Esophagus muscularis mucosa (tissue), 4 donors: ENCODE data around the gene ZSWIM1. TPM values are rescaled to one million over a fixed set of nuclear protein-coding genes. Genes with fewer than 3 reads are reported as not detected.

Source experiments
- DNase-seq: peaks from one replicate; pipeline ENCODE4 v3.0.0-alpha.2; 2017; ENCODE audit errors: extremely low spot score
- H3K27ac ChIP-seq, 4 donors: fragments of 200-600 bp; sonication (generic); replicated peaks in 1 of 4; 1 replicate in 3 of 4; 2 replicates in 1 of 4; pipeline ENCODE4 v1.5.1; 2016 to 2019; ENCODE audit warnings: mild to moderate bottlenecking in 1 of 4
- H3K27me3 ChIP-seq, 4 donors: fragments of 200-600 bp; sonication (generic); one replicate each; pipeline versions ENCODE4 v1.5.1 to v1.6.0; 2016 to 2019
- H3K36me3 ChIP-seq, 4 donors: fragments of 200-600 bp; sonication (generic); one replicate each; pipeline ENCODE4 v1.5.1; 2016 to 2019
- H3K4me1 ChIP-seq, 4 donors: fragments of 200-600 bp; sonication (generic); one replicate each; pipeline ENCODE4 v1.5.1; 2016 to 2019
- H3K4me3 ChIP-seq, 4 donors: fragments of 200-600 bp; sonication (generic); 1 replicate in 2 of 4; 2 replicates in 2 of 4; pipeline ENCODE4 v1.5.1; 2016 to 2019; ENCODE audit warnings: mild to moderate bottlenecking in 4 of 4, moderate library complexity in 1 of 4
- H3K9me3 ChIP-seq, 4 donors: fragments of 200-600 bp; sonication (generic); 1 replicate in 3 of 4; 2 replicates in 1 of 4; pipeline ENCODE4 v1.5.1; 2016 to 2019
- EP300 ChIP-seq: sonication (generic); formaldehyde crosslinking; IDR thresholded peaks from one replicate; pipeline ENCODE4 v1.6.1; 2017; ENCODE audit warnings: antibody characterized with exemption
- POLR2A ChIP-seq: fragments of 450-650 bp; IDR thresholded peaks from one replicate; pipeline ENCODE4 v1.6.1; 2017; ENCODE audit warnings: antibody characterized with exemption, moderate library complexity, mild to moderate bottlenecking, low read depth
- POLR2AphosphoS5 ChIP-seq, 2 donors: sonication (generic); formaldehyde crosslinking; IDR thresholded peaks; one replicate each; pipeline ENCODE4 v1.6.1; 2017; ENCODE audit warnings: antibody characterized with exemption in 2 of 2
- WGBS: methylation state at CpG from one replicate; pipeline ENCODE4 v1.1.5; 2018; 5-methylcytosine and 5-hydroxymethylcytosine counted together
- intact Hi-C: fragments of 100-400 bp; cut with DNase I; formaldehyde crosslinking; loops from one replicate; pipeline ENCODE4 v1.15.1; 2023
- total RNA-seq, 4 donors: library from RNA; depleted of rRNA; stranded (reverse); fragments of >200 nt; gene quantifications; one replicate each; pipeline versions ENCODE4 v1.1.0 to v1.2.1, GENCODE V29; 2016
- TF ChIP-seq, protein P1 (sequence below), 3 experiments: fragments of 200-600 bp in 2 of 3; fragments of 450-650 bp in 1 of 3; sonication (generic) in 2 of 3; IDR thresholded peaks; one replicate each; pipeline ENCODE4 v1.5.1; 2017 to 2019; ENCODE audit warnings: antibody characterized with exemption in 3 of 3, mild to moderate bottlenecking in 2 of 3, moderate library complexity in 1 of 3

ZSWIM1 gene
- total RNA-seq, 4 donors from 2014 or later, result 7.1 to 13.5 (median 9.2) TPM

DNA sequence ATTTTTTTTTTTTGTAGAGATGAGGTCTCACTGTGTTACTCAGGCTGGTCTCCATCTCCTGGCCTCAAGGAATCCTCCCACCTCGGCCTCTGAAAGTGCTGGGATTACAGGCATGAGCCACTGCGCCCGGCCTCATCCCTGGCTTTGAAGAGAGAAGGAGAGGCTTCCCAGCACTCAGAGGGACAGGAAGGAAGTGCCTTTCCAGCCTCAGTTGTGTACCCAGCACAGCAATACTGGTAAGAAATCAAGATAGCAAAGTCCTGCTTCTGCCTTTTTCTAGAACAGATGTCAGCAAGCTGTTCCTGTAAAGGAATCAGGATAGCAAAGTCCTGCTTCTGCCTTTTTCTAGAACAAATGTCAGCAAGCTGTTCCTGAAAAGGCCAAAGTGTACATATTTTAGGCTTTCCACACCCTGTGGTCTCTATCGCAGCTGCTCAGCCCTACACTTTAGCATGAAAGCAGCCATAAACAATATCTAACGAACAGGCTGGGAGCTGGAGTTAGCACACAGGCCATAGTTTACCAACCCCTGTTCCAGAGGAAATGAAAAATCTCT is 37.2 kb downstream of the ZSWIM1 start:
- peaks cover 28 to 47% (median 33%) of the 10 kb centered on the region in 4 donors for H3K4me1 ChIP-seq
- intact Hi-C loops, result no loop called here
- no peak for DNase-seq
- peaks cover 0 to 1% (median under 1%) of the 10 kb centered on the region in 4 donors for H3K27me3 ChIP-seq
- no peaks in the 10 kb centered on the region for H3K9me3 ChIP-seq
- WGBS, result 59% methylated on average over 3 of the region's 5 CpGs
- peak overlapping the region; percentile 37 to 69 (median 64) for H3K27ac ChIP-seq
- no peaks in the 10 kb centered on the region for H3K36me3 ChIP-seq
- TF ChIP-seq POLR2A (no peak), POLR2AphosphoS5 (IDR thresholded peaks at IDR 0.05) (peak in 1 of 2 donors; percentile 23)
- no peak overlapping the region for H3K4me3 ChIP-seq

DNA sequence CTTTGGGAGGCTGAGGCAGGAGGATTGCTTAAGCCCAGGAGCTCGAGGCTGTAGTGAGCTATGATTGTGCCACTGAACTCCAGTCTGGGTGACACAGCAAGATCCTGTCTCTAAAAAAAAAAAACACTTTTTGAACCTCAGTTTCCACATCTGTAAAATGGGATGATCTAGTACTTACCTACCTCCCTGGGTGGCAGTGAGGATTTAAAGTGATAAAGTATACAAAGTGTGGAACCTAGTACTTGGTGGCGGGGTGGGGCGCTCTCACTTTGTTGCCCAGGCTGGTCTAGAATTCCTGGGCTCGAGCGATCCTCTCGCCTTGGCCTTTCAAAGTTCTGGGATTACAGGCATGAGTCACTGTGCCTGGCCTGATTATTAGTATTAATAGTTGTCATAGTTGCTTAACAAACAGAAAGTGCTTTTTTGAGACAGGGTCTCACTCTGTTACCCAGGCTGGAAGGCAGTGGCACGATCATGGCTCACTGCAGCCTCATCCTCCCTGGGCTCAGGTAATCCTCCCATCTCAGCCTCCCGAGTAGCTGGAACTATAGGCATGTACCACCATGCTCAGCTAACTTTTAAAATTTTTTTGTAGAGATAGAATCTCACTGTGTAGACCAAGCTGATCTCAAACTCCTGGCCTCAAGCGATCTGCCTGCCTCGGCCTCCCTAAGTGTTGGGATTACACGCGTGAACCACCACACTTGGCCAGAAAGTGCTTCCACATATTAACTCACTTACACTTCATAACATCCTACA is 37.9 kb downstream of the ZSWIM1 start:
- Histone ChIP-seq H3K36me3 (no peaks in the 10 kb centered on the region), H3K9me3 (no peaks in the 10 kb centered on the region), H3K4me3 (no peak overlapping the region), H3K27me3 (no peaks in the 10 kb centered on the region), H3K27ac (peak overlapping the region; percentile 37 to 69 (median 64)), H3K4me1 (peaks cover 32 to 47% (median 38%) of the 10 kb centered on the region in 4 donors)
- TF ChIP-seq EP300 (no peak), POLR2AphosphoS5 (IDR thresholded peaks at IDR 0.05) (no peak), POLR2A (no peak)
- TF ChIP-seq, protein P1, sequence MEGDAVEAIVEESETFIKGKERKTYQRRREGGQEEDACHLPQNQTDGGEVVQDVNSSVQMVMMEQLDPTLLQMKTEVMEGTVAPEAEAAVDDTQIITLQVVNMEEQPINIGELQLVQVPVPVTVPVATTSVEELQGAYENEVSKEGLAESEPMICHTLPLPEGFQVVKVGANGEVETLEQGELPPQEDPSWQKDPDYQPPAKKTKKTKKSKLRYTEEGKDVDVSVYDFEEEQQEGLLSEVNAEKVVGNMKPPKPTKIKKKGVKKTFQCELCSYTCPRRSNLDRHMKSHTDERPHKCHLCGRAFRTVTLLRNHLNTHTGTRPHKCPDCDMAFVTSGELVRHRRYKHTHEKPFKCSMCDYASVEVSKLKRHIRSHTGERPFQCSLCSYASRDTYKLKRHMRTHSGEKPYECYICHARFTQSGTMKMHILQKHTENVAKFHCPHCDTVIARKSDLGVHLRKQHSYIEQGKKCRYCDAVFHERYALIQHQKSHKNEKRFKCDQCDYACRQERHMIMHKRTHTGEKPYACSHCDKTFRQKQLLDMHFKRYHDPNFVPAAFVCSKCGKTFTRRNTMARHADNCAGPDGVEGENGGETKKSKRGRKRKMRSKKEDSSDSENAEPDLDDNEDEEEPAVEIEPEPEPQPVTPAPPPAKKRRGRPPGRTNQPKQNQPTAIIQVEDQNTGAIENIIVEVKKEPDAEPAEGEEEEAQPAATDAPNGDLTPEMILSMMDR (IDR thresholded peaks at IDR 0.05), result no peak
- 82% methylated on average over 10 of the region's 12 CpGs for WGBS
- intact Hi-C loops, result no loop called here
- no peak for DNase-seq

DNA sequence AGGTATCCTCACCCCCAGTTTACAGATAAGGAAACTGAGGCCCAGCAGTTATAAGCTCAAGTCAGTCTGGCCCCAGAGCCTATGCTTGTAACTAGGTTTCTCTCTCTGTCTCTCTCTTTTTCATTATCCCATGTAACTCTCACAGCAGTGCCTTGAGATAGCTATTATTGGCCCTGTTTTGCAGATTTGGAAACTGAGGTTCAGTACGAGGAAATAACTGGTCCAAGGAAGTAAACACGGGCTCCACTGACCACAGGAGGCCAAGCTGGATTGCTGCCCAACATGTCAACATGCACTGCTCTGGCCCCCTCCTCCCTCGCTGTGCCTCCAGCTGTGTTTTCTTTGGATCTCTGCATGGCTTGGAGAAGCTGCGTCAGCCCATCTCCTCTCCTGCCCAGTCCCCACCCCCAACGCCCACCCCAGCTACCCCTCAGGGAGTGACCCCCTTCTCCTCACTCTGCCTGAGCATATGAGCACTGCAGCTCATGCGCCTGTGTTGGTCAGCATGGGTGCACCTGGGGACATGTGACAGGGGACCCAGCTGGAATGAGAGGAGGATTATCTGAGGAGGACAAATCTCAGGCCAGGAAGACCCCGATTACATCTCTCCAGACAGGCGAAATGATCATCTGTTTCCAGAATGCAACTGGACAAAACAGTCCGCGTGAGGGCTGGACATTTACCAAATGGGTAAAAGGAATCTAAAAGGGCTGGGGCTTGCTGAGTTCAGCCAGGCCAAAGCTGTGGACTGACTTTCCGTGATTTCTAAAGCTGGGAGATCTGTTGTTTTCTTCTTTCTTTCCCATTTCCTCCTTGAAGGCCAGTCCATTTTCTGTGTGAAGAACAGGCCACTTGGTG is 38.7 kb downstream of the ZSWIM1 start:
- no peak for DNase-seq
- no peaks in the 10 kb centered on the region for H3K36me3 ChIP-seq
- no peak overlapping the region for H3K4me3 ChIP-seq
- peaks cover 40 to 55% (median 45%) of the 10 kb centered on the region in 4 donors for H3K4me1 ChIP-seq
- no peak for TF ChIP-seq EP300
- no peak for TF ChIP-seq POLR2AphosphoS5 (IDR thresholded peaks at IDR 0.05)
- TF ChIP-seq, protein P1 (IDR thresholded peaks at IDR 0.05), result no peak
- TF ChIP-seq POLR2A, result no peak
- peak overlapping the region; percentile 37 to 69 (median 64) for H3K27ac ChIP-seq
- WGBS, result 44% methylated on average over 10 of the region's 11 CpGs
- intact Hi-C loops, result no loop called here
- no peaks in the 10 kb centered on the region for H3K9me3 ChIP-seq
- H3K27me3 ChIP-seq, result no peaks in the 10 kb centered on the region

DNA sequence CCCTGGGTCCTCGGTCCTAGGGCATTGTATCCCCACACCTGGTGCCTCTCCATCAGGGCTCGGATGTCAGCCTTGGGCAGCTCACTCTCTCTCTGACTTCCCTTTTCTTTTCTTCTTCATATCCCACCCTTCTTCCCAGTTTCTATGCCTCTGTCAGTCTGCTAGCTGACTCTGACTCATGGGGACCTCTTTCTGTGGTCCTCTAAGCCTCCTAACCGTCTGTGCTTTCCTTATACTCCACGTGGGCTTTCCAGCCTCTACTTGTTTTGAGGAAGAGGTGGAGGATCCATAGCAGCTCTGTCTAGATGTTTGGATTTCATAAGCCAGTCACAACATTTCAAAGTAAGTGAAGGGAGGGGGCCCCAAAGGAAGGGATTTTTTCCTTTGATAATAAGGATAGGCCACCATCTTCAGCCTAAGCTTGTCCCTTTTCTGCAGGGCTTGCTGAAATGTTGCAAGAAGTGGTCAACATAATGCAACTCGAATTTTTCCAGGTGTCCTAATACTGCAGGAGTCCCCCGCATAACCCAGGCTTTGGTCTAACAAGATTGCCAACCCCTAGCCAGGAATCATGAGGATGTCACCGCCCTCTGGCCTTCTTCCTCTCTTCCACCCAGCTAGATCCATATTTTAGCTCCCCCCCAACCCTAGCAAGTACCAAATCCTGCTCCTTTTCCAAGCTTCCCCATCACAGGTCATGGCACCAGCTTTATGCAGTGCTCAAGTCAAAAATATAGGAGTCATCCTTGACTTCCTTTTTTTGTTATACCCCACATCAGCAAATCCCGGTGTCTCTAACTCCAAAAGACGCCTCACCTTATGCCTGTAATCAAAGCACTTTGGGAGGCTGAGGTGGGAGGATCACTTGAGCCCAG is 39.7 kb downstream of the ZSWIM1 start:
- WGBS, result 70% methylated on average over 9 of the region's 9 CpGs
- DNase-seq, result no peak
- no peaks in the 10 kb centered on the region for H3K9me3 ChIP-seq
- intact Hi-C loops, result no loop called here
- H3K27me3 ChIP-seq, result no peaks in the 10 kb centered on the region
- no peaks in the 10 kb centered on the region for H3K36me3 ChIP-seq
- peaks cover 47 to 60% (median 48%) of the 10 kb centered on the region in 4 donors for H3K4me1 ChIP-seq
- H3K4me3 ChIP-seq, result no peak overlapping the region
- no peak for TF ChIP-seq POLR2A
- TF ChIP-seq, protein P1 (IDR thresholded peaks at IDR 0.05), result no peak
- peak overlapping the region; percentile 37 to 69 (median 64) for H3K27ac ChIP-seq
